ENCODE measurements around the gene RHBDL3. TPM values are rescaled to one million over a fixed set of nuclear protein-coding genes. Genes with fewer than 3 reads are reported as not detected.
A peak's percentile ranks its signal among the peaks of the same experiment; 100 is the strongest.

The RHBDL3 gene
- polyA plus RNA-seq, 2 of the 4 experiments (the other 2 are of a cell fraction): 2.0 to 6.6 TPM

DNA sequence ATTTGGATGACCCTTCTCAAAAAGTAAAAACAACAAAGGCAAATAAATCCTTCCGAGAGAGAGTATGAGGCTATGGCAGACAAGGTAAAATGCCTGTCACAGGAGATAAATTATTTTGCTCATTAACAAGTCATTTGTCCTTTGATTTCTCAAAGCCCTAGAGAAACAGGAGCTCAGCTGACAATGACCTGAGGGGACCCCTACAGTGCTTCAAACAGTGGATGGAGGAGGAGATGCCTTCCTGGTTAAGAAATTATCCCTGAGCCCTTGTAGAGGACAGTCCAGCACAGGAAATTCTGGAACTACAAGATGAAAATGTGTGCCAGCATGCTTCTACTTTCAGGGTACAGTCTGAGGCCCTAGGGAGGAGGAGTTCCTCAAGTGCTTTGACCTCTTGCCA is 24.0 kb upstream of the RHBDL3 start:
- TF ChIP-seq ZNF302 (CRISPR knock-in tag; IDR thresholded peaks at IDR 0.05): no peak
- TF ChIP-seq RNF2 (IDR thresholded peaks at IDR 0.05; ENCODE audit: borderline replicate concordance, low read depth): no peak
- TF ChIP-seq, protein P1, sequence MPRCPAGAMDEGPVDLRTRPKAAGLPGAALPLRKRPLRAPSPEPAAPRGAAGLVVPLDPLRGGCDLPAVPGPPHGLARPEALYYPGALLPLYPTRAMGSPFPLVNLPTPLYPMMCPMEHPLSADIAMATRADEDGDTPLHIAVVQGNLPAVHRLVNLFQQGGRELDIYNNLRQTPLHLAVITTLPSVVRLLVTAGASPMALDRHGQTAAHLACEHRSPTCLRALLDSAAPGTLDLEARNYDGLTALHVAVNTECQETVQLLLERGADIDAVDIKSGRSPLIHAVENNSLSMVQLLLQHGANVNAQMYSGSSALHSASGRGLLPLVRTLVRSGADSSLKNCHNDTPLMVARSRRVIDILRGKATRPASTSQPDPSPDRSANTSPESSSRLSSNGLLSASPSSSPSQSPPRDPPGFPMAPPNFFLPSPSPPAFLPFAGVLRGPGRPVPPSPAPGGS (IDR thresholded peaks at IDR 0.05): no peak
- TF ChIP-seq HOXA7 (CRISPR knock-in tag; IDR thresholded peaks at IDR 0.05): no peak
- no peak for TF ChIP-seq TP53 (CRISPR knock-in tag; IDR thresholded peaks at IDR 0.05)
- Histone ChIP-seq H3K4me1 (no peaks in the 10 kb centered on the region), H3K9me3 (no peaks in the 10 kb centered on the region), H3K4me2 (no peak overlapping the region), H3K27ac (no peak overlapping the region), H3K4me3 (no peak overlapping the region)
- DNase-seq (ENCODE audit: low read depth in 1 of 2, low spot score in 1 of 2) (no peak), FAIRE-seq (no peak), ATAC-seq (peak in 1 of 2 experiments; percentile 36; a peak in 1 of 6 replicates)
- ChIA-PET POLR2A (interaction anchor here (0.6 to 0.8 kb wide), 2 partner anchors 20 to 109 kb away, joined by 3 to 5 read pairs; no protein-coding TSS in a partner anchor), CTCF (interaction anchor here (0.7 to 4.3 kb wide), 4 partner anchors 10 to 78 kb away, joined by 3 to 38 read pairs (median 4); no protein-coding TSS in a partner anchor)
- 88% methylated on average over 1 of the region's 1 CpG for WGBS (ENCODE audit: missing lambda C conversion rate)

DNA sequence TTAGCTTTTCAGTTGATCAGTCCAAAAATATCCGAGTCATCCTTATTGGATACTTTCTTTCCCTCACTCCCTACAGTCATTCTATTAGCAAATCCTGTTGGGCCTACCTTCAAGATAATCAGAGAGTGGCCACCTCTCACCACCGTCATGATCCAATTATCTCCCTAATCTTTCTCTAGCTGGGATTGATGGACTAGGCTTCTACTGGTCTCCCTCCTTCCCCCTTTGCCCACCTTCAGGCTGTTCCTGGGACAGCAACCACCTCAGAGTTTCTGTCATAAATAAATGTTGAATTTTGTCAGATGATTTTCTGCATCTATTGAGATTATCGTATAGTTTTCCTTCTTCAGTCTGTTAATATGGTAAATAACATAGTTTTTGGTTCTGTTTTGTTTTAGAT is 16.2 kb upstream of the RHBDL3 start:
- TF ChIP-seq KDM5A (IDR thresholded peaks at IDR 0.05) (no peak), MYC (IDR thresholded peaks at IDR 0.05; ENCODE audit: borderline replicate concordance, low read length) (no peak), MAFK (IDR thresholded peaks at IDR 0.05; ENCODE audit: partially characterized antibody) (peak; percentile 44), RCOR1 (IDR thresholded peaks at IDR 0.05; ENCODE audit: low read depth, low read length) (no peak), NFE2L2 (conservative IDR thresholded peaks at IDR 0.05; ENCODE audit: low read length) (peak; percentile 70), FOSB (CRISPR knock-in tag; IDR thresholded peaks at IDR 0.05) (no peak), CHD2 (IDR thresholded peaks at IDR 0.05; ENCODE audit: low read length, partially characterized antibody) (no peak), ZSCAN20 (CRISPR knock-in tag; IDR thresholded peaks at IDR 0.05) (no peak), FOSL2 (IDR thresholded peaks at IDR 0.05) (no peak), FOSL2 (CRISPR knock-in tag; IDR thresholded peaks at IDR 0.05) (no peak)
- TF ChIP-seq, protein P2, sequence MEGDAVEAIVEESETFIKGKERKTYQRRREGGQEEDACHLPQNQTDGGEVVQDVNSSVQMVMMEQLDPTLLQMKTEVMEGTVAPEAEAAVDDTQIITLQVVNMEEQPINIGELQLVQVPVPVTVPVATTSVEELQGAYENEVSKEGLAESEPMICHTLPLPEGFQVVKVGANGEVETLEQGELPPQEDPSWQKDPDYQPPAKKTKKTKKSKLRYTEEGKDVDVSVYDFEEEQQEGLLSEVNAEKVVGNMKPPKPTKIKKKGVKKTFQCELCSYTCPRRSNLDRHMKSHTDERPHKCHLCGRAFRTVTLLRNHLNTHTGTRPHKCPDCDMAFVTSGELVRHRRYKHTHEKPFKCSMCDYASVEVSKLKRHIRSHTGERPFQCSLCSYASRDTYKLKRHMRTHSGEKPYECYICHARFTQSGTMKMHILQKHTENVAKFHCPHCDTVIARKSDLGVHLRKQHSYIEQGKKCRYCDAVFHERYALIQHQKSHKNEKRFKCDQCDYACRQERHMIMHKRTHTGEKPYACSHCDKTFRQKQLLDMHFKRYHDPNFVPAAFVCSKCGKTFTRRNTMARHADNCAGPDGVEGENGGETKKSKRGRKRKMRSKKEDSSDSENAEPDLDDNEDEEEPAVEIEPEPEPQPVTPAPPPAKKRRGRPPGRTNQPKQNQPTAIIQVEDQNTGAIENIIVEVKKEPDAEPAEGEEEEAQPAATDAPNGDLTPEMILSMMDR (IDR thresholded peaks at IDR 0.05): no peak
- TF ChIP-seq, protein P3, sequence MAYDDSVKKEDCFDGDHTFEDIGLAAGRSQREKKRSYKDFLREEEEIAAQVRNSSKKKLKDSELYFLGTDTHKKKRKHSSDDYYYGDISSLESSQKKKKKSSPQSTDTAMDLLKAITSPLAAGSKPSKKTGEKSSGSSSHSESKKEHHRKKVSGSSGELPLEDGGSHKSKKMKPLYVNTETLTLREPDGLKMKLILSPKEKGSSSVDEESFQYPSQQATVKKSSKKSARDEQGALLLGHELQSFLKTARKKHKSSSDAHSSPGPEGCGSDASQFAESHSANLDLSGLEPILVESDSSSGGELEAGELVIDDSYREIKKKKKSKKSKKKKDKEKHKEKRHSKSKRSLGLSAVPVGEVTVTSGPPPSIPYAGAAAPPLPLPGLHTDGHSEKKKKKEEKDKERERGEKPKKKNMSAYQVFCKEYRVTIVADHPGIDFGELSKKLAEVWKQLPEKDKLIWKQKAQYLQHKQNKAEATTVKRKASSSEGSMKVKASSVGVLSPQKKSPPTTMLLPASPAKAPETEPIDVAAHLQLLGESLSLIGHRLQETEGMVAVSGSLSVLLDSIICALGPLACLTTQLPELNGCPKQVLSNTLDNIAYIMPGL (CRISPR knock-in tag; IDR thresholded peaks at IDR 0.05; ENCODE audit: borderline replicate concordance): no peak
- ChIA-PET POLR2A (no interaction called here), CTCF (interaction anchor here (5.6 to 13.7 kb wide), 2 partner anchors 13 to 70 kb away, joined by 49 to 259 read pairs; no protein-coding TSS in a partner anchor)
- FAIRE-seq: no peak
- H3K4me2 ChIP-seq: no peak overlapping the region
- H3K9me3 ChIP-seq: no peaks in the 10 kb centered on the region
- peaks cover 8% of the 10 kb centered on the region for H3K4me1 ChIP-seq
- no peak overlapping the region for H3K4me3 ChIP-seq
- no peak overlapping the region for H3K27ac ChIP-seq
- ATAC-seq: no peak
- DNase-seq (ENCODE audit: low read depth in 1 of 2, low spot score in 1 of 2): no peak
- 85% methylated on average over 3 of the region's 3 CpGs for WGBS (ENCODE audit: missing lambda C conversion rate)

DNA sequence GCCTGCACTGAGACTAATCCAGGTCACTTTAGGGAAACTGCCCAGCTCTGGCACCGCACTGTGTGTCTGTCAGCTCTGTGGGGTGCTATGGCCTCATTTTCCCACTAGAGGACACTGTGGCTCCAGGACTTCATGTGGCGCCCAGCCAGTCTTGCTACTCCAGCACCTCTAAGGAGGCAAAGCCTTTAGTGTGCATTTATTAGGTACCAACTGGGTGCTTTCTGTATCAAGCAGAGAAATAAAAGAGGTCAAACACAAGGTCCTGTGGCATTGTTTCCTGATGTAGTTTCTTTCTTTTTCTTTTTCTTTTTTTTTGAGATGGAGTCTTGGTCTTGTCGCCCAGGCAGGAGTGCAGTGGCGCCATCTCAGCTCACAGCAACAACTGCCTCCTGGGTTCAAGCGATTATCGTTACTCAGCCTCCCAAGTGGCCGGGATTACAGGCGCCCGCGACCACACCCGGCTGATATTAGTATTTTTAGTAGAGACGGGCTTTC is 12.5 kb upstream of the RHBDL3 start:
- peak; percentile 80 to 84 for DNase-seq (ENCODE audit: low read depth in 1 of 2, low spot score in 1 of 2)
- POLR2A ChIA-PET: interaction anchor here (0.7 kb wide), 2 partner anchors 7 to 12 kb away, joined by 7 to 11 read pairs; no protein-coding TSS in a partner anchor
- no peaks in the 10 kb centered on the region for H3K4me1 ChIP-seq
- H3K9me3 ChIP-seq: no peaks in the 10 kb centered on the region
- H3K4me3 ChIP-seq: no peak overlapping the region
- CTCF ChIA-PET: interaction anchor here (0.6 to 13.7 kb wide), 39 partner anchors 8 to 245 kb away, joined by 3 to 259 read pairs (median 5); no protein-coding TSS in a partner anchor
- H3K27ac ChIP-seq: no peak overlapping the region
- peak; percentile 76 for FAIRE-seq
- H3K4me2 ChIP-seq: no peak overlapping the region
- 36% methylated on average over 12 of the region's 12 CpGs for WGBS (ENCODE audit: missing lambda C conversion rate)
- peak; percentile 98 for ATAC-seq
- TF ChIP-seq CEBPB (IDR thresholded peaks at IDR 0.05) (no peak), TP53 (CRISPR knock-in tag; IDR thresholded peaks at IDR 0.05) (no peak), EHF (CRISPR knock-in tag; IDR thresholded peaks at IDR 0.05) (no peak), RAD21 (conservative IDR thresholded peaks at IDR 0.05 in 1 of 2, IDR thresholded peaks at IDR 0.05 in 1 of 2) (peak; percentile 98 to 100), FOSB (CRISPR knock-in tag; IDR thresholded peaks at IDR 0.05) (no peak), KDM1A (IDR thresholded peaks at IDR 0.05; ENCODE audit: low read depth) (no peak), NPAS2 (CRISPR knock-in tag; IDR thresholded peaks at IDR 0.05; ENCODE audit: borderline replicate concordance) (no peak), RNF2 (IDR thresholded peaks at IDR 0.05; ENCODE audit: borderline replicate concordance, low read depth) (no peak), JUN (IDR thresholded peaks at IDR 0.05) (no peak), SMC3 (IDR thresholded peaks at IDR 0.05) (peak; percentile 98)
- TF ChIP-seq, protein P4, sequence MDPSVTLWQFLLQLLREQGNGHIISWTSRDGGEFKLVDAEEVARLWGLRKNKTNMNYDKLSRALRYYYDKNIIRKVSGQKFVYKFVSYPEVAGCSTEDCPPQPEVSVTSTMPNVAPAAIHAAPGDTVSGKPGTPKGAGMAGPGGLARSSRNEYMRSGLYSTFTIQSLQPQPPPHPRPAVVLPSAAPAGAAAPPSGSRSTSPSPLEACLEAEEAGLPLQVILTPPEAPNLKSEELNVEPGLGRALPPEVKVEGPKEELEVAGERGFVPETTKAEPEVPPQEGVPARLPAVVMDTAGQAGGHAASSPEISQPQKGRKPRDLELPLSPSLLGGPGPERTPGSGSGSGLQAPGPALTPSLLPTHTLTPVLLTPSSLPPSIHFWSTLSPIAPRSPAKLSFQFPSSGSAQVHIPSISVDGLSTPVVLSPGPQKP (IDR thresholded peaks at IDR 0.05; ENCODE audit: low read depth, low read length): no peak
- TF ChIP-seq, protein P2 (IDR thresholded peaks at IDR 0.05): peak; percentile 99

Measured in A549 (cell line).